Globus pallidus (tissue), 1 donor: ENCODE data around the gene VPS13C.

ENCODE experiments used
- DNase-seq: peaks from one replicate; pipeline ENCODE4 v3.0.0-alpha.2; 2015; ENCODE audit warnings: low spot score

VPS13C gene

GRCh38 chr15:61818801-61819200, 241.4 kb downstream of the VPS13C start:
- no peak for DNase-seq

- no peak for DNase-seq
These were observed 243.4 kb downstream of the VPS13C start for GRCh38 chr15:61816856-61817255.

- no peak for DNase-seq
These were observed 244.7 kb downstream of the VPS13C start for GRCh38 chr15:61815356-61816083.

- no peak for DNase-seq
These were observed 247.8 kb downstream of the VPS13C start for GRCh38 chr15:61812476-61812875.

- DNase-seq, result no peak
These were observed 248.3 kb downstream of the VPS13C start for GRCh38 chr15:61811952-61812351.

- no peak for DNase-seq
These were observed 251.0 kb downstream of the VPS13C start for GRCh38 chr15:61809216-61809615.

- DNase-seq, result no peak
These were observed 252.8 kb downstream of the VPS13C start for GRCh38 chr15:61807281-61807929.
